ENCODE data around the gene SRPK2.

DNA sequence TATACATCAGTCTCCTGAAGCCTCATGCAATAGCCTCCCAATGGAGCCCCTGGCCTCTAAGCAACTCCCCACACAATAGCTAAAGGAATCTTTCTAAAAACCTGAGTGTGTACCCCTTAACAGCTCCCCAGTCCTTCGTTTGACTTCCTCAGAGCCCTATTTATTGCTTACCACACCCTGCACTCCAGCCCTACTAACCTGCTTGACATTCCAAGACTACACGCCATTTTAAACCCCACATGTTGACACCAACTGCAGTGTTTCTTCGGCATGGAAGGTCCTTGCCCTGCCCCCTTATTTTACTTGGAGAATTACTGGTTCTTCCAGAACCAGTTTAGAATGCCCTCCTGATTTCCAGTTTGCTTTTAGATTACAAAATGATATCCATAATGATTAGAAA is 10.8 kb downstream of the SRPK2 start:
- TF ChIP-seq, protein P1, sequence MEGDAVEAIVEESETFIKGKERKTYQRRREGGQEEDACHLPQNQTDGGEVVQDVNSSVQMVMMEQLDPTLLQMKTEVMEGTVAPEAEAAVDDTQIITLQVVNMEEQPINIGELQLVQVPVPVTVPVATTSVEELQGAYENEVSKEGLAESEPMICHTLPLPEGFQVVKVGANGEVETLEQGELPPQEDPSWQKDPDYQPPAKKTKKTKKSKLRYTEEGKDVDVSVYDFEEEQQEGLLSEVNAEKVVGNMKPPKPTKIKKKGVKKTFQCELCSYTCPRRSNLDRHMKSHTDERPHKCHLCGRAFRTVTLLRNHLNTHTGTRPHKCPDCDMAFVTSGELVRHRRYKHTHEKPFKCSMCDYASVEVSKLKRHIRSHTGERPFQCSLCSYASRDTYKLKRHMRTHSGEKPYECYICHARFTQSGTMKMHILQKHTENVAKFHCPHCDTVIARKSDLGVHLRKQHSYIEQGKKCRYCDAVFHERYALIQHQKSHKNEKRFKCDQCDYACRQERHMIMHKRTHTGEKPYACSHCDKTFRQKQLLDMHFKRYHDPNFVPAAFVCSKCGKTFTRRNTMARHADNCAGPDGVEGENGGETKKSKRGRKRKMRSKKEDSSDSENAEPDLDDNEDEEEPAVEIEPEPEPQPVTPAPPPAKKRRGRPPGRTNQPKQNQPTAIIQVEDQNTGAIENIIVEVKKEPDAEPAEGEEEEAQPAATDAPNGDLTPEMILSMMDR (IDR thresholded peaks at IDR 0.05), result no peak
- no peak for TF ChIP-seq POLR2A (IDR thresholded peaks at IDR 0.05)
